NCI-H748 (cell line): ENCODE measurements around the gene PLXNA1.

ENCODE experiments used
- DNase-seq: peaks from one replicate; lab custom pipeline; 2025; ENCODE audit not compliant: unreplicated experiment; lab: John Stamatoyannopoulos, UW

The PLXNA1 gene

DNA sequence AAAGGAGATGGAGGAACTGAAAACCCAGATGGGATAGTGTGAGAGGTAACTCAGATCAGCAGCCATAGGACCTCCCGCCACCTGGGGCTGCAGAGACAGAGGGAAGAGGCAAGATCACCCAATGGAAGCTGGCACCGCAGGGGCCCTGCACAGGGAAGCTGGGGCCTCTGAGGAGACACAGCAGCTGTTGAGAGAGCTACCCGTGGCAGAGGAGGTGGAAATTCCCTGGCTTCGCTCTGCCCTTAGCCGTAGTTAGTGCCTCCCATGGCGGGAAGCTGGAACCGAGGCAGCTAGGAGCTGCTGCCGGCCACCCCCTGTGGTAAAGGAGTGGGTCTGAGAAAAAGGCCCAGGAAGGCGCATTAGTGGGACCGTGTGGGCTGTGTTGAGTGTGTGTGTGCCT is 18.0 kb upstream of the PLXNA1 start:
- DNase-seq = no peak

DNA sequence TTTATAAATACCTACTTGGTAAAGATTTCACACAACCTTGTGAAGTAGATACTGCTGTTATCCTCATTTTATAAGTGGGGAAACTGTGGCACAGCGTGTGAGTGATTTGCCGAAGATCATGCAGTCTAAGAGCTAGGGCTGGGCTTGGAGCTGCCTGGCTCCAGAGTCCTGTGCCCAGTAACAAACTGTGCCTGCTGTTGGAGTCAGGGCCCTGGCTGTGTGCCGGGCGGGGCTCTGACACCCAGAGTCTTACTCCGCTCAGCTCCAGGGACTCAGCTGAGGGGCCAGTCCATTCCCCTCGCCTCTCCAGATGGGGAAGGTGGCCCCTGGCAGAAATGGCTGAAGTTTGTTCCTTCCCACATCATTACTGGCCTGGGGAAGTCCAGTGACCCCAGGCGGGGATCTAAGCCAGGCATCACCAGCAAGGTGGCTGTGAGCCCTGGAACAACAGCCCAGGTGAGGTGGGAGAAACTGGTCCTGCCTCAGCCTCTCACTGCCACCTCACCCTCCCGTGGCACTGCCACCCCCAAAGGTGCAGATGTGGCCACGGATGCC is 17.3 kb upstream of the PLXNA1 start:
- DNase-seq = no peak

DNA sequence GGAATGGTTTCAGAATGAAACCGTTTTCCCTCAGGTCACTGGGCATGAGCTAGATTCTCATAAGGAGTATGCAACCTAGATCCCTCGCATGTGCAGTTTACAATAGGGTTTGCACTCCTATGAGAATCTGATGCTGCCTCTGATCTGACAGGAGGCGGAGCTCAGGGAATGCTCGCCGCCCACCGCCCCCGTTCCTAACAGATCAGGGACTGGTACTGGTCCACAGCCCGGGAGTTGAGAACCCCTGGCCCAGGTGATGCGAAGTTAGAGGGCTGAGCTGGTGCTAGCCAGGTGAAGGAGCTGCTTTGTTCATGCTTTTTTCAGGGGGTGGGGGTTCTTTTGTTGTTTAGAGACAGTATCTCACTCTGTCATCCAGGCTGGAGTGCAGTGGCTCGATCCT is 15.5 kb upstream of the PLXNA1 start:
- DNase-seq = no peak

DNA sequence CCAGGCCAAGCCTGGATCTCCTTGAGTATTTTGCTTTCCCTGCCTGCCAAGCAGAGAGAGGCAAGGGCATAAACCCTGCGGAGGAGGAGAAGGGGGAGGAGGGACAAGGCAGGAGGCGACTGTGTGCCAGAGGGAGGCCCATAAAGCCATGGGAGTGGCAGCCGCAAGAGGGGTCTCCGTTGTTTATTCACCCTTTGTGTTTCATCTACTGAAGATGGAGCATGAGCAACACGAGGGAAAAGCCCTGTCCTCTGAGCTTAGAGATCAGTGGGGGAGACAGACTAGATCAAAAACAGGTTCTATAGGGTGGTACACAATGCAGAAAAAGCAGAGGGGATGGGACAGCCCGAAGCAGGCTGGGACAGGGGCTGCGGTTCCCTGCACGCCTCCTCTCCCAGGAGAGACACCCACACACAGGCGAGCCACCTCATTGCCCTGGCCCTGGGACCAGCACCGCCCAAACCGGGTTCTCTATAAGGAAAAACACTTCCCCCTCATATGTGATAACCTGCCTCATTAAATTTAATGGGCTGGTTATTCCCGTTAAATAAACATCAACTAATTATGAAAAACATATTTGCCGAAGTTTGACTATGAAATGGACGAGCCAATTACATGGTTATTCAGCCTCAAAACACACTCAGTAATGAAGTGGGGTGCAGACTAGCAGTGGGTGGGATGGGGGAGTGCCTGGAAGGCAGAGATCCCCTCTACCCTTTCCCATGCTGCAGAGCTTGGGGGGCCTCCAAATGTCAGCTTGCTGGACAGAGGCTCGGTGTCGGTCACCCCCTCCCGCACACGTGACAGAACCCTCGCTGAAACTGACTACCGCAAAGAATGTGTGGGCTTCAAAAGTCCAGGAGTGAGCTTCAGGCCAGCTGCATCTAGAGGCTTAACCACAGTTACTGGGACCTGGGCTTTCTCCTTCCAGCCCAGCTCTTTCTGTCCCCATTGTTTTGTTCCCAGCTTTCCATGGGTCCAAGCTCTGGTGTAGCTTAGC is 14.2 kb upstream of the PLXNA1 start:
- peak; percentile 18 for DNase-seq

DNA sequence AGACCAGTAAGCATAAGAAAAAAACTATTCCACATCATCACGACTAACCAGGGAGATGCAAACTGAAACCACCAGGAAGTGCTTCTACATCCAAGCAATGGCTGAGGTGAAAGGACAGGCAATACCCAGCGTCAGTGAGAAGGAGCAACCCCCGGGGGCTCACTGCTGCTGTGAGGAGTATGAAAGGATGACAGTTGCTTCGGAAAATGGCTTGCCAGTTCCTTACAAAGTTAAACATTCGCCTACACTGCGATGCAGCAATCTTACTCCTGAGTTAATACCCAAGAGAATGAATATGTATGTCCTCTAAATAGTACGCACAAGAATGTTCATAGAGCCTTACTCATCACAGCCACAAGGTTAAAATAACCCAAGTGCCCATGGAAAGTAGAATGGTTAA is 13.3 kb upstream of the PLXNA1 start:
- DNase-seq = no peak

DNA sequence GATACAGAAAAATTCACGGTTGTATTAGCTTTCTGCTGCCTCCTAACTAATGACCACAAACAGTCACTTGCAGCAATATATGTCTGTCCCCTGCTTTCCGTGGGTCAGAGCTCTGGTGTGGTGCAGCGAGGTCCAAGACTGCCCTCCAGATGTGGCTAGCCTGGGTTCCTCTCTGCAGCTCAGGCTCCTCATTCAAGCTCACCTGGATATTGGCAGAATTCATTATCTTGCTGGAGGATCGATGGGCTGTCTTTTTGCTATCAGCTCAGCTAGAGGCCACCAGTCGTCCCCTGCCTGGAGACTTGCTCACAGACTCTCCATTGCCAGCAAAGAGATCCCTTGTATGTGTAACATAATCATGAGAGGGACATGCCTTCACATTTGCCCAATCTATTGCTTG is 12.8 kb upstream of the PLXNA1 start:
- DNase-seq = no peak

DNA sequence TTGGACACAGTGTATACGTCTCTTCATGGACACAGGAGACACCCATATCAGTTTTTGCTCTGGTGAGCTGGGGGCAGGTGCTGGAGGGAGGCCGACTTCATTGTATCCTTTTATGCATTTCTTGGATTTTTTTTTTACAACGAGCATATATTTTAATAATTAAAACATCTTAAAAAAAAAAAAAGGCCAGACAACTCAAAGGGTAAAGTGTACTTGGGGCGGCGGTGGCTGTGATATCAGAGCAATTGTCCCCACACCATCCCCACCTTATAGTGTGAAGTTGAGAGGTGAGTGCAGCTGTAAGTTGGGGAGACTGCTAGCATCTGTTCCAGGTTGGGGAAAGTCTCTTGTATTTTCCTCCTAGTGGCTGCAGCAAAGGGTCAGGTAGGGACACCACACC is 12.0 kb upstream of the PLXNA1 start:
- DNase-seq = no peak

DNA sequence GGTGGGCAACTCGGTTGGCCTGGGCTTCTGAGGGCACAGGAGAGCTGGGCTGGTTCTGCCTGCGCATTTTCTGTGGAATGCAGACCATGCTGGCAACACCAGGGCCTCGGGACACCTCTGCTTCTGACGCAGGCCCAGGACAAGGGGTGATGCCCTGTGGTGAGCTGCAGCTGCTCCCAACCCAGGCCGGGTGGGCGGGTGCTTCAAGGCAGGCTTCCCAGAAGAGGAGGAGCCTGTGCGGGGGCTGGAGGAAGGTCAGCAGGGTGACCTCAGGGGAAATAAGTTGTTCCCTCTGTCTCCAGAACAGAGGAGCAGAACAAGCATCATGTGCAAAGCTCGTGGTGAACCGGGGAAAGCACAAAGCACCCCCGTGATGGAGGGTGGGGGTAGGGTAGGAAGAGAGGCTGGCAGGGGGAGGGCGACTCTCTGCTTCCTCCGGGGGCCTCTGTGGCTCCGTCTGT is 11.0 kb upstream of the PLXNA1 start:
- DNase-seq = no peak

DNA sequence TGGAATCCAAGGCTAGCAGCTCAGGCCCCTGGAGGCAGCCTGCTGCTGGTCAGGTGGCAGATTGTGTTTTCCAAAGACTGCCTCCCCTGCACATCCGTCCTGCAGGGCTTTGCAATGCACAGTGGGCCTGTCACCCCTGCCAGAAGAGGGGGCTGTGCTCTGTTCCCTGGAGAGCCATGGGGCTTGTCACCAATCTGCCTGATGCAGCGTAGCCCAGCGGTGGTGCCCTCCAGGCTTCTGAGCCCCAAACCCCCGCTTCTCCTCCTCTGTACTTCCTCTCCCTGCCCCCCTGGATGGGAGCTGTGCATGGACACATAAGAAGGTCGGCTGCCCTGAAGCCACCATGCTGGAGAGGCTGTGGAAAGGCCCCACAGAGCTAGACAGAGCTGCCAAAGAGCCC is 10.0 kb upstream of the PLXNA1 start:
- DNase-seq = no peak

DNA sequence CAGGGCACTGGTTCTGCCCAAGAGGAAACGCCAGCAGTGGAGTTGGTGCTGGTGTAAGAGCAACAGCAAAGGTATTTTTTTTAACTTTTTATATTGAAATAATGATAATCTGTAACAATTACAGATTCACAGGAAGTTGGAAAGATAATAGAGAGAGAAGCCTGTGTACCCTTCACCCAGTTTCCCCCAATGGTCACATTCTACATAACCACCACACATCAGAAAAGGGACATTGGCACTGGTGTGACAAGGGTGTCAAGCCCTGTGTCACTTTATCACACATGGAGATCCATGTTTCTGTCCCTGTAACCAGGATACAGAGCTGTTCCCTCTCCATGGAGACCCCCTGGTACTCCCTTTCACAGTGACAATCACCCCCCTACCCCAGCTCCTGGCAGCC is 9.1 kb upstream of the PLXNA1 start:
- DNase-seq = no peak

DNA sequence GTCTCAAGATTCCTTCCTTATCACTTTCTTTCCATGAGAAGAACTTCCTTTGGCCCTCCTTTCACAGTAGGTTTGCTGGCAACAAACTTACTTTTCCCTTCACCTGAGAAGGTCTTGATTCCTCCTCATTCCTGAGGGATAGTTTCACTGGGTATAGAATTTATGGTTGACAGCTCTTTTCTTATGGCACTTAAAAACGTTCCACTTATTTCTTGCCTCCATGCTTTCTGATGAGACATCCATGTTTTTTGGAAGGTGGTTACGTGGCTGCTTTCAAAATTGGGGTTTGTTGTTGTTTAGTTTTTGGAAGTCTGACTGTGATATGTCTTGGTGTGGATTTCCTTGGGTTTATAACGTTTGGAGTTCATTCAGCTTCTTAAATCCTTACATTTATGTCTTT is 8.2 kb upstream of the PLXNA1 start:
- DNase-seq = no peak

DNA sequence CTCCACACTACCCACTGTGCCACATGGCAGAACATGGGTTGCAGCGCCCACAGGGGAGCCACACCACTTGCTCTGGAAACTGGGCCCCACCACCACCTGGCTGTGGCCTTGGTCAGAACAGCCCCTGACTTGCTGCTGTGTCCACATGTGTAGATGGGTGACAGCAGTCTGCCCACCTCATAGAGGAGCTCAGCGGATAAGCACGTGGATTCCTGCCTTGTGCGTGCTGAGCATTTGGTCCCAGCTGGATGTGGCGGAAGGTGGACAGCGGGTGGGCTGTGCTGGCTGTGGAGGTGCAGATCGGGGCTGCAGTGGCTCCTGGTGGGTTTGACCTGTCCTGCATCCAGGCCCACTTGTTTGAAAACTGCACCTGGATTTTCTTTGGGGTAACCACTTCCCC is 6.0 kb upstream of the PLXNA1 start:
- DNase-seq = no peak

DNA sequence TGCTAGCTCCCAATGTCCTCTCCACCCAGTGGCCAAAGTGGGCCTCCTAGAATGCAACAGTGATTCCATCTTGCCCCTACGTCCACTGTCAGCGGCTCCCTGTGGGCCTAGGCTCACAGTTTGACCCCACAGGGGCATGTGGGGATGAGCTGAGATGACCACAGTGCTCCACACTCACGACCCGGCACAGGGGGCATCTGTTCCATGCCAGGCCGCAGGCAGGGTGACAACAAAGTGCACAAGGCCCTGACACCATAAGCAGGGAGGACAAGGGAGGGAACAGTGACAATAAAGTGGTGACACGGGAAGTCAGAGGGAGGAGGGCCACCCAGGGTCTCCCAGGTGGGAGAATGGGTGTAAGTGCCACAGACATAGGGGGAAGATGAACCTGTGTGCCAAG is 5.1 kb upstream of the PLXNA1 start:
- no peak for DNase-seq

DNA sequence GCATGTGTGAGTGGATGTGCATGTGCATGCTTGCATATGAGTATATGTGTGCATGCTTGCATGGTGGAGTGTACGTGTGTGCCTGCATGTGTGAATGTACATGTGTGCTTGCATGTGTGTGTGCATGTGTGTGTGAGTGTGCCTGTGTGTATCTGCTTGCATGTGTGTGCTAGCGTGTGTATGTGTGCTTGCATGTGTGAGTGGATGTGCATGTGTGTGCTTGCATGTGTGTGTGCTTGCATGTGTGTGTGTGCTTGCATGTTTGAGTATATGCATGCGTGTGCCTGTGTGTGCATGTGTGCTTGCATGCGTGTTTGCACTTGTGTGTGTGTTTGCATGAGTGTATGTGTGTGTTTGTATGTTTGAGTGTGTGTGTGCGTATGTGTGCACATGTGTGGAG is 4.6 kb upstream of the PLXNA1 start:
- DNase-seq = no peak

DNA sequence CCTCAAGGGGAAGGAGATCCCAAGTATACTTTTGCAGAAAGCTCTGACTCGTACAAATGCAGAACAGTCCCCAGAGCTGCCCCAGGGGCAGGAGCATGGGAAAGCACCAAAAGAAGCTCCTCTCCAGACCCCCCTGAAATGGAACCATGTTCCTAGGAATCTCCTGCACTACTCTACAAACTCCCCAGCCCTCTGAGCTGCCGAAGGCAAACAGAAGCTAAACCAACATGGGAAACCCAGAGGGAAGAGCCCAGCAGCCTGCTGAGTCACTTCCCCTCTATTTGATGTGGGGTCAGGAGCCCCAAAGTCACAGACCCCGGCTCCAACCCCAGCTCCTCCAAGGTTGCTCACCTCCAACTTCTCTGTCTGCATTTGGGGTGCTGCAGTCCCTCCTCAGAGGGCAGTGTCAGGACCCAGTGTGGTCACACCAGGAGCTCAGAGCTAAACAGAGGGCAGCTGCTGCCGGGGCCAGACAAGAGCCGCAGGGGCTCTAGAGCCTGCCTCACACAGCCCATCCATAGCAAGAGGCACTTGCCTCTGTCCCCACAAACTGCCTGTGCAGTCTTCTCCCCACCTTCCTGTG is 3.8 kb upstream of the PLXNA1 start:
- no peak for DNase-seq

DNA sequence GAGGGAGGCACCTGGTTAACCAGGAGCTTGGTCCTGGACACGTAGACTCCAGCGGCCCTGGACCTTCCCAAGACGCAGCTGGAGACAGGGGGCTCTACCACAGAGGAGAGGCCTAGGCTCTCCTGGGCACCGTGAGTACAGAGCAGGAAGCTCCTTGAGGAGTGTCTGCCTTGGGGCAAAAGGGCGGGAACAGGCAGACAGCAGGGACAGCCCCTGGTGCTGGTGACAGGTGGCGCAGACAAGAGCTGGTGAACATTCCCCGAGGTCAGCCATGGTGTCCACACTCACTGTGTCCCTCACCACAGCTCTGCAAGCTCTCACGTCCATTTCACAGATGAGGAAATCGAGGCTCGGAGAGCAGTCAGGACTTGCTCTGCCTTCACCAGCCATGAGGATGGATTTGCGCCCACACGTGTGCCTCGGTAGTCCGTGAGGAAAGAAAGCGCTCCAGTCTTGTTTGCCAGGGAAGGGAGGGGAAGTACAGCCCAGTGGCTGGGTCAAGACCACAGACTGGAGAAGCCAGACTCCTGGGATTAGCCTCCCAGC is 2.6 kb upstream of the PLXNA1 start:
- DNase-seq = no peak

DNA sequence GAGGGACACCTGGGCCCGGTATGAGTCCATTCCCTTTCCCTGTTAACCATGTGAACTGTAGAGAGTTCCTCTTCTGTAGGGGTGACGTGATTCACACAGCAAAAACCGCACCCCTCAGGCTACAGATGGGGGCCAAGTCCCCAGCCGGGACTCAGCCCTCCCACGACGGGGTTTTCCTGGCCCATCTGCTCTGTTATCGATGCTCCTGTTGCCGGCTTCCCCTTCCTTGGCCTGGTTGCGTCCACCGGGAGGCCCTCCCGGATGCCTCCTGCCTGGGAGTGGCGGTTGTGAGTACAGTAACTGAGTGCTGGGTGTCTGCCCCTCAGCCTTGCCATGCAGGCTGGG is 817 bp upstream of the PLXNA1 start:
- no peak for DNase-seq

DNA sequence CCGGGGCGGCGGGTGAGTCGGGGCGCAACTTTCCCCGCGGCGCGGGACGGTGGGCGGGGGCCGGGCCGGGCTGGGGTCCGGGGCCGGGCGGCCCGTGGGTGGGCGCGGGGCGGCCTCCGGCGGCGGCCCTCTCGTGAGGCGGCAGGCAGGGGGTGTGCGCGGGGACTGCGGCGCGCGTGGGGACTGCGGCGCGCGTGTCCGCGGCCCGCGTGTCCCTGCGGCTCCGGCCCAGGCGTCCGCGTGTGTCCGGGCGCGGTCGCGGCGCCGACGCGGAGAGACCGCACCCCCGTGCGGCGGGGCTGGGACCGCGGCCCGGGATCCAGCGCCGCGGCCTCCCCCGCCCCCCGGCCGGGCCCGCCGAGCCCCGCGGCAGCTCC is 349 bp downstream of the PLXNA1 start:
- DNase-seq = no peak

DNA sequence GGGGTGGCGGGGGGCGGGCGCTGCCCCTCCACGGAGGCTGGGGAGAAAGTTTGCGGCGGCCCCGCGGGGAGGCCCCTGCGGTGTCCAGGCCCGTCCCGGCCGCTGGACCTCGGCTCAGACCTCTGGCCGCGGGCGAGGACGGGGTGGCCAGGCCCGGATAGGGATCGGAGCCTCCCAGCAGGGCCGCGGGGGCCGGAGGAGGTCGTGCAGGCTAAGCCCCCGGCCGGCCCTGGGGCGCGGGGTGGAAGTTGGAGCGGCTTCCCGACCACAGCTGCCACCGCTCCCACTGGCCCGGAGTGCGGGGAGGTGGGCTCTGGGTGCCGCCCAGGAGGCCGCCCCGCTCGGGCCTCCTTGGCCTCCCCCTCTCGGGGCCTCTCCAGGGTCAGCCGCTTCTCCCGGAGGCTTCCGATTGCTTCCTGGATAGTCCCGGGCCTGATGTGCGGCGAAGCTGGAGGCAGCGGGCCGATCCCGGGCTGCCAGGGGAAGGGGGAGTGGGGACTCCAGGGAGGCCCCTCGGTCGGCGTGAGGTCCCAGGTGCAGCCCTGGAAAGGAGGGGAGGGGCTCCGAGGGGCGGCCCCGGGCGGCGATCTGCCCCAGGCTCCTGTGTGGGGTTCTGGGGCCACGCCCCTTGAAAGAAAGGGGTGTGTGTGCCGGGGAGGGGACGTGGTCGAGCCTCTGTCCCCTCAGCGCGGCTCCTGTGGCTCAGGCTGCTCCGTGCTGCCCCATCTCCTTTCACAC is 907 bp downstream of the PLXNA1 start:
- DNase-seq = peak; percentile 45

DNA sequence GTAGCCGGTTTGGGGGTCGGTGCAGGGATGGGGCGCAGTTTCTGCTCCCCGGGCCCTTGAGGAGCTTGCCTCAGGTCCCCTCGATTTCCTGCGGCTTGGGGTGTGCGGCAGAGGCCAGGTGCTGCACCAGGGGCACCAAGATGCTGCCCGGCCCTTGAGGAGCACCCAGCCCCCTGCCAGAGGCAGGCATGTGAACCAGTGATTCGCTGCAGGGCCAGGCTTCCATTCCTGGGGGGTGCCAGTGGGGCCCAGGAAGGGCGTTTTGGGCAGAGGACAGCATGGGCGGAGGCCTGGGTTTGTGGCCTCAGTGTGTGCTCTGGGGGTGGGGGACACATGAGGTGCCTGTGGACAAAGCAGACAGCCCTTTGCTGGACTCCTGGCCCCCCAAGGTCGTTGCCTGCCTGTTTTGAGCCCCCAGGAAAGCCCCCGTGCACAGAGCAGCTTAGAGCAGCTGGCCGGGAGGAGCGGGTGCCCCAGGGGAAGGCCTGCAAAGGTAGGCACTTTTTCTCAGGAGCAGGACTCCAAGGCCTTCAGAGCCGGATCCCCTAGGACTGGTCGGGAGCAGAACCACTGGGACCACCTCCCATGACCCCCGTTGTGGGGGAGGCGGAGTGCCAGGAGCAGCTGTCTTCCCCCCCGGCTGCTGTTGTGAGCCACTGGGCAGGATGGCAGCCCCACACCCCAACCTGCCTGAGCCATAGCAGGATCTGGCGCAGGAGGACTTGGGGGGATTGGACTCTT is 1.6 kb downstream of the PLXNA1 start:
- DNase-seq = no peak
